OCI-LY1 (cell line): ENCODE data around the gene TBXAS1.

Source experiments
- EZH2 ChIP-seq: fragments of 200-600 bp; sonication (generic), shearing (Covaris generic); IDR thresholded peaks from 2 replicates; pipeline ENCODE4 v1.8.0; 2017; ENCODE audit warnings: borderline replicate concordance, mixed run types, mild to moderate bottlenecking, antibody characterized with exemption, low read length, moderate library complexity, mixed read lengths
- TF ChIP-seq, protein P1 (sequence below): fragments of 200-600 bp; sonication (generic), shearing (Covaris generic); IDR thresholded peaks from 2 replicates; pipeline ENCODE4 v1.5.1; 2017; ENCODE audit warnings: mild to moderate bottlenecking, antibody characterized with exemption, low read length, moderate library complexity, mixed read lengths

DNA sequence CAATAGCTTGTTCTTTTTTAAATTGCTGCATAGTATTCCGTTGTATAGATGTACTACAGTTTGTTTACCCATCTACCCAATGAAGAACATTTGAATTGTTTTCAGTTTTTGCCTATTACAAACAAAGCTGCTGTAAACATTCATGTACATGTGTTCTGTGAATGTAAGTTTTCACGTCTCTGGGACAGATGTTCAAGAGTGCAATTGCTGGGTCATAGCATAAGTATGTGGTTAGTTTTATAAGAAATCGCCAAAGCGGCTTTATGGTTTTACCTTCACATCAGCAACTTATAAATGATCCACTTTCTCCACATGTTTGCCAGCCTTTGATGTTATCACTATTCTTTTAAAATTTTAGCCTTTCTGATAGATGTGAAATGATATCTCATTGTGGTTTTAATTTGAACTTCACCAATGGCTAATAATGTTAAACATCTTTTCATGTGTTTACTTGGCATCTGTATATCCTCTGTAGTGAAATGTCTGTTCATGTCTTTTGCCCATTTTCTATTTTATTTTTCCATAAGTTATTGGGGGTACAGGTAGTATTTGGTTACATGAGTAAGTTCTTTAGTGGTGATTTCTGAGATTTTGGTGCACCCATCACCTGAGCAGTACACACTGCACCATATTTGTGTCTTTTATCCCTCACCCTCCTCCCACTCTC lies 73.5 kb downstream of the TBXAS1 start:
- TF ChIP-seq, protein P1, sequence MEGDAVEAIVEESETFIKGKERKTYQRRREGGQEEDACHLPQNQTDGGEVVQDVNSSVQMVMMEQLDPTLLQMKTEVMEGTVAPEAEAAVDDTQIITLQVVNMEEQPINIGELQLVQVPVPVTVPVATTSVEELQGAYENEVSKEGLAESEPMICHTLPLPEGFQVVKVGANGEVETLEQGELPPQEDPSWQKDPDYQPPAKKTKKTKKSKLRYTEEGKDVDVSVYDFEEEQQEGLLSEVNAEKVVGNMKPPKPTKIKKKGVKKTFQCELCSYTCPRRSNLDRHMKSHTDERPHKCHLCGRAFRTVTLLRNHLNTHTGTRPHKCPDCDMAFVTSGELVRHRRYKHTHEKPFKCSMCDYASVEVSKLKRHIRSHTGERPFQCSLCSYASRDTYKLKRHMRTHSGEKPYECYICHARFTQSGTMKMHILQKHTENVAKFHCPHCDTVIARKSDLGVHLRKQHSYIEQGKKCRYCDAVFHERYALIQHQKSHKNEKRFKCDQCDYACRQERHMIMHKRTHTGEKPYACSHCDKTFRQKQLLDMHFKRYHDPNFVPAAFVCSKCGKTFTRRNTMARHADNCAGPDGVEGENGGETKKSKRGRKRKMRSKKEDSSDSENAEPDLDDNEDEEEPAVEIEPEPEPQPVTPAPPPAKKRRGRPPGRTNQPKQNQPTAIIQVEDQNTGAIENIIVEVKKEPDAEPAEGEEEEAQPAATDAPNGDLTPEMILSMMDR: no peak
- TF ChIP-seq EZH2: no peak
